Liver (tissue), 3 donors: Measurements from ENCODE around the gene HDAC5.

Experiments
- ATF3 ChIP-seq: IDR thresholded peaks from 2 replicates; pipeline ENCODE4 v1.6.1; 2016; ENCODE audit warnings: antibody characterized with exemption
- CTCF ChIP-seq: fragments of 150-350 bp; IDR thresholded peaks from 2 replicates; pipeline ENCODE4 v1.5.1; 2017; ENCODE audit warnings: improper control_type of control experiment, low read depth, low read length; ENCODE audit not compliant: missing input control
- FOXA1 ChIP-seq: IDR thresholded peaks from 2 replicates; pipeline ENCODE4 v1.6.1; 2016; ENCODE audit warnings: antibody characterized with exemption
- GABPA ChIP-seq, 2 donors: IDR thresholded peaks in 1 of 2; conservative IDR thresholded peaks in 1 of 2; 2 replicates each; pipeline ENCODE4 v1.6.1; 2016; ENCODE audit warnings: antibody characterized with exemption in 2 of 2, mild to moderate bottlenecking in 1 of 2, moderate library complexity in 1 of 2
- HNF4A ChIP-seq, 2 donors: conservative IDR thresholded peaks; 2 replicates each; pipeline ENCODE4 v1.6.1; 2016; ENCODE audit warnings: antibody characterized with exemption in 2 of 2, mild to moderate bottlenecking in 2 of 2
- JUND ChIP-seq, 2 donors: IDR thresholded peaks; 2 replicates each; pipeline ENCODE4 v1.6.1; 2016; ENCODE audit warnings: antibody characterized with exemption in 2 of 2
- MAX ChIP-seq: IDR thresholded peaks from 2 replicates; pipeline ENCODE4 v1.6.1; 2016; ENCODE audit warnings: antibody characterized with exemption
- NR2F2 ChIP-seq: IDR thresholded peaks from 2 replicates; pipeline ENCODE4 v1.6.1; 2016; ENCODE audit warnings: antibody characterized with exemption
- RAD21 ChIP-seq, 2 donors: IDR thresholded peaks; 2 replicates each; pipeline ENCODE4 v1.6.1; 2016; ENCODE audit warnings: antibody characterized with exemption in 2 of 2, mild to moderate bottlenecking in 2 of 2
- REST ChIP-seq: IDR thresholded peaks from 2 replicates; pipeline ENCODE4 v1.6.1; 2016; ENCODE audit warnings: antibody characterized with exemption, mild to moderate bottlenecking
- RXRA ChIP-seq, 2 donors: IDR thresholded peaks; 2 replicates each; pipeline ENCODE4 v1.6.1; 2017 to 2018; ENCODE audit warnings: antibody characterized with exemption in 2 of 2, mild to moderate bottlenecking in 1 of 2
- TAF1 ChIP-seq: conservative IDR thresholded peaks from 2 replicates; pipeline ENCODE4 v1.6.1; 2016; ENCODE audit warnings: antibody characterized with exemption, mild to moderate bottlenecking
- YY1 ChIP-seq: IDR thresholded peaks from 2 replicates; pipeline ENCODE4 v1.6.1; 2016; ENCODE audit warnings: antibody characterized with exemption, mild to moderate bottlenecking
- donor health status: healthy.
- donor health status: healthy.

GRCh38 chr17:44029736-44030135, 93.7 kb downstream of the HDAC5 start:
- TF ChIP-seq RAD21 (IDR thresholded peaks at IDR 0.05): no peak
- TF ChIP-seq CTCF: no peak
- TF ChIP-seq NR2F2: no peak
- TF ChIP-seq RXRA (IDR thresholded peaks at IDR 0.05): no peak
- no peak for TF ChIP-seq JUND (IDR thresholded peaks at IDR 0.05)
- TF ChIP-seq GABPA (IDR thresholded peaks at IDR 0.05 in 1 of 2, conservative IDR thresholded peaks at IDR 0.05 in 1 of 2): no peak
- TF ChIP-seq TAF1: no peak
- no peak for TF ChIP-seq REST
- no peak for TF ChIP-seq MAX
- no peak for TF ChIP-seq YY1
- TF ChIP-seq FOXA1: no peak
- no peak for TF ChIP-seq ATF3
- no peak for TF ChIP-seq HNF4A (conservative IDR thresholded peaks at IDR 0.05)
